ENCODE results near the gene SLC40A1. TPM values are rescaled to one million over a fixed set of nuclear protein-coding genes. Genes with fewer than 3 reads are reported as not detected.

SLC40A1 gene
- total RNA-seq, 1 donor from 2014 or later, result 48.5 TPM

DNA sequence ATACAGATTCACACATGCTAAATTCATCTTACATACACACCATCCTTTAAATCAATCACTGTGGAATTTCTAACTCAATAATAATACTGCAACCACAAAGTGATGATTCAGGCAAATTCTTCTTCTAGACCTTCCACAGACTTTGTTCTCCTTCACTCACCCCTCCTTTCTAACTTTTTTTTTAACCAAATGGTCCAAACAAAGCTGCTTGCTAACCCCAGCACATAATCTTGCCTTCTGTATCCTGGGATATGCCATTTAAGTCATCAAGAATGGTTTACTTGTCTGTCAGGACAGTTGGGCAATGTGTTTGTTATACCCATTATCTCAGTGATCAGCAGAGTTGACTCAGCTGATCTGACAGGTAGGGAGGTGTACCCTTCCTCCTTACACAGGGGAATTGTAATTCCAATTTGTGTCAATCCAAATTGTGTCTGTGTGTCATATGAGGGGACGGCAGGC, 10.0 kb downstream of the SLC40A1 start:
- DNase-seq (ENCODE audit: low spot score), result no peak

DNA sequence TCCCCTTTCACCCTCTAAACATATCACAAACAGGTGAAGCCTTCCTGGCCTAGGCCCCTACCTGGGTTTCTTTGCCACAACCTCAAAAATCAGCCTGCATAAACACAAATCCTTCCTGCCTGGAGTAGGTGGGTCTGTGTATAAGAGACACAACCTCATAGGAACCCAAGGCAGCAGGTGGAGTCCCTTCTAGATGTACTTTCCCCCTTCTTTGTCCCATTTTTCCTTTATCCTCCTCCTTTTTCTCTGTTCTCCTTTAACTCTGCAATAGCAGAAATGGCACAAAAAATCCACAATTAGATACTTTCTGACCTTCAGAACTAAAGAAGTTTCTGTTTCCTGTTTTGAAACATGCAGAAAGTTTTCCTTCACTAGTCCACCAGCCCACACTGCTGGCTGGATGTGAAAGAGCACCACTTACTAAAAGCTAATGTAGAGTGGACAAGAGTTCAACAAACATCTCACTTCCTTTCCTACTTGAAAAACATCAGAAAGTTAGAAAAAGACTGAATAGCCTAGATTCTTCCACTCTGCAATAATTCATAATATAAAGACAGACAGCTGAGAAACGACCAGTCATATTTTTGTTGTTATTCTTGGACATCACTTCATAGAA, 11.2 kb downstream of the SLC40A1 start:
- DNase-seq (ENCODE audit: low spot score), result no peak

GRCh38 chr2:189566046-189566445, 14.5 kb downstream of the SLC40A1 start:
- no peak for DNase-seq (ENCODE audit: low spot score)

GRCh38 chr2:189561371-189562038, 19.1 kb downstream of the SLC40A1 start:
- no peak for DNase-seq (ENCODE audit: low spot score)

DNA sequence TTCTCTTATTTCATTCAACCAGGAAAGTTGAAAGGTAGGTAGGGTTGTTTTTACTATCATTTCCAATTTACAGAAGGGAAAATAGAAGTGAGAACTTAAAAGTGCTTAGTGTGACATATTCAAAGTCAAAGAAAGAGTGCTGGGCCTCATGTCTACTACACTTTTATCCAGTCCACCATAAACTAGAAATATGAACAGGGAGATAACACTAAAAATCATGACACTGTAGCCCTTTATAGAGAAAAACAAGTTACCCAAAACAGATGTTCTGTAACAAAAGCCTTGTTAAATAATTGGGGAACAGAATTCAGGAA, 20.4 kb downstream of the SLC40A1 start:
- DNase-seq (ENCODE audit: low spot score), result no peak

DNA sequence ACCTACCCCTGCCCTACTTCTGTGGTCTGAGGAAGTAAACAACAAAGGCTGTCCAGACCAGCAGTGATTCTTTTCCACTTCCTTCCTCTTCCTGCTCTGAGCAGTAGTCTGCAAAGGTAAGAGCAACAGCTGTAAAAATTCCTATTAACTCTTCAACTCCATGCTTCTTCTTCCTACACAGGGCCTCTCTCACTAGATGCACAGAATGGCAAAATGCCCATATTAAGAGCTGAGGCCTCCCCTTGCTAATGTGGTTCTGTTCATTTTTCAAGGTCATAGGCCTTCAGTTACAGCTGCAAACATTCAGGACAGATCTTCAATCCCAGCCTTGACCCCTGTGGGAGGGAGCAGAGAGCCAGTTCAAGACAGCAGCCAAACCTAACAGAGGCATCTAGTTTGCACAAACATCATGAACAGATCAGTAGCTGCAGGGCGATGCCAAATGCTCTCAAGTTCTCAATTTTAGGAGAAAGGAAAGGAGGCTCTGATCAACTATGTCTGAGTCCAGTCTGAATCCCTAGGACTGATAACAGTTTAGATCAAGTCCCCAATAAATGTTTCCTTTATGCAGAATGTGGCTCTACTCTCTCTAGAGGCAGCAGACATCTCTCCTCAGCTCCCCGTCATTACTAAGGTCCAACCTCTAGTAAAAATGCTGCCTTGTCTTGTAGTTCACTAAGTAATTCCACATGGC, 20.9 kb downstream of the SLC40A1 start:
- DNase-seq (ENCODE audit: low spot score), result no peak

- no peak for DNase-seq (ENCODE audit: low spot score)
Measured at GRCh38 chr2:189558516-189559272, 21.9 kb downstream of the SLC40A1 start.

GRCh38 chr2:189557373-189557772, 23.2 kb downstream of the SLC40A1 start:
- DNase-seq (ENCODE audit: low spot score), result no peak

DNA sequence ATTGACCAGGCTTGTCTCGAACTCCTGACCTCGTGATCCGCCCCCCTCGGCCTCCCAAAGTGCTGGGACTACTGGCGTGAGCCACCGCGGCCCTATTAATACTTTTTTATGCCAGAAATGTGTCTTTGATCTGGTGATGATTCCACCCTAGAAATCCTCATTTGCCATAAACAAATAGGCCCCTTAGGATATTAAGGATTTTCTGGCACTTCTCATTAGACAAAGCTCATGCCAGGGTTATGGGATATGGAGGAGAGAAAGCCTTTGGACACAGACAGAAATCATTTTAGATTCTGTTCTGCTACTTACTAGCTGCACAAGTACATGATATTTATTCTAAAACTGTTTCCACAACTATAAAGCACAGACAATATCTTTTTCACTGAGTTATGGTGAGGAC, 24.1 kb downstream of the SLC40A1 start:
- no peak for DNase-seq (ENCODE audit: low spot score)

DNA sequence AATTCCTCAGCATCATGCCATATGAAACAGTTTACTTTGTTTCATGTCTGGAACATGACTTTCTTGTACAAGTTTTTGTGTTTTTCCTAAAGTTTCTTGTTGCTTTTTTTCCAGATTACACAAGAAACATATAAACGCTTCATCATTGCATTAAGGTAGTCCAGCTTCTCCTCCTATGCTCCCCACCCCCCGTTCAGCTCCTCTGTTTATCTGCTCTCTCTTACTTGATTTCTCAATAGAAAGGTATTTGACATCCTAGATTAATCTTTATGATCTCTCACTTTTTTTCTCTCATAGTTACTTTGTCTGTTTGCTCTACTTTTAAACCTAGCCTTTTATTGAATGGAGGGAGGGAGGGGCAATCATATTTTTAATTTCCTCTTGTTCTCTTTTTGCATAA, 25.4 kb downstream of the SLC40A1 start:
- DNase-seq (ENCODE audit: low spot score), result no peak

DNA sequence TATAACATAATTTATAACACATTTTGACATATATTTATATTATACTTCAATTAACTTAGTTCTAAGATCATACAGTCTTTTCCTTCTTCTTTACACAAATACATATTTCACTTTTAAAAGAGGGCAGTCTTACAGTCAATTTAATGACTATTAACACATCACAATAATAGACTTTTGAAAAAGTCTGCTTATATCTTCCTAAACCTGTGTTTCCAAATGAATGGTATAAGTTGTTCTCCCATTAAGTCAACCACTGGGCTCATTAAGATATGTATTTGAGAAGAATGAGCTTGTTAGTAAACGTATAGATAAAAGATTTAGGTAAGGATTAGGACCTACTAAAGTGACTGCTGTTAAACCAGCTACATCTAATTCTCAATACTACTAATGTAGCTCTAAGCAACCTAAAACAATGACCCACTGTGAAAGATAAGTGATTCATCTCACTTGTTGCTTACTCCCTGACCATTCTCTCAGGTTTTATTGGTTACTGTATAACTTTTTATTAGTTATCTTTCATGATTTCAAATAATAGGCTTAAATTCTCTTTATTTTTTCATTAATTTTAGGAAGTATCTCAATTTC, 27.0 kb downstream of the SLC40A1 start:
- no peak for DNase-seq (ENCODE audit: low spot score)

- no peak for DNase-seq (ENCODE audit: low spot score)
Measured at GRCh38 chr2:189552991-189553404, 27.6 kb downstream of the SLC40A1 start.

- no peak for DNase-seq (ENCODE audit: low spot score)
Measured at GRCh38 chr2:189552334-189552990, 28.1 kb downstream of the SLC40A1 start.

- DNase-seq (ENCODE audit: low spot score), result no peak
Measured at GRCh38 chr2:189551808-189552207, 28.8 kb downstream of the SLC40A1 start.

- no peak for DNase-seq (ENCODE audit: low spot score)
Measured at GRCh38 chr2:189549449-189549832, 31.1 kb downstream of the SLC40A1 start.

GRCh38 chr2:189548666-189549448, 31.7 kb downstream of the SLC40A1 start:
- DNase-seq (ENCODE audit: low spot score), result no peak

DNA sequence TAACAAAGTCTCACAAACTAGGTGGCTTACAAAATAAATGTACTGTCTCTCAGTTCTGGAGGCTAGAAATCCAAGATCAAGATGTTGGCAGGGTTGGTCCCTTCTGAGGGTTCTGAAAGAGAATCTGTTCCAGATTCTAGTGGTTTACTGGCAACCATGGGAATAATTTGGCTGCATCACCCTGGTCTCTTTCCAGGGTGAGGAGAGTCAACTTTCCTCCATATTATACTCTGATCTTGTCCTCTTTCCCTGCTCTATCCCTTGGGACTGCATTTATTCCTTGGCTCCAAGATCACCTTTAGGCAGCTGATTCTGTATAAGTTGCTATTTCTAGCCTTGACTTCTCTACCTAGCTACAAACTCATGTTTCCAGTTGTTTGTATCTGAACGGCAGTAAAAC, 35.2 kb downstream of the SLC40A1 start:
- no peak for DNase-seq (ENCODE audit: low spot score)

DNA sequence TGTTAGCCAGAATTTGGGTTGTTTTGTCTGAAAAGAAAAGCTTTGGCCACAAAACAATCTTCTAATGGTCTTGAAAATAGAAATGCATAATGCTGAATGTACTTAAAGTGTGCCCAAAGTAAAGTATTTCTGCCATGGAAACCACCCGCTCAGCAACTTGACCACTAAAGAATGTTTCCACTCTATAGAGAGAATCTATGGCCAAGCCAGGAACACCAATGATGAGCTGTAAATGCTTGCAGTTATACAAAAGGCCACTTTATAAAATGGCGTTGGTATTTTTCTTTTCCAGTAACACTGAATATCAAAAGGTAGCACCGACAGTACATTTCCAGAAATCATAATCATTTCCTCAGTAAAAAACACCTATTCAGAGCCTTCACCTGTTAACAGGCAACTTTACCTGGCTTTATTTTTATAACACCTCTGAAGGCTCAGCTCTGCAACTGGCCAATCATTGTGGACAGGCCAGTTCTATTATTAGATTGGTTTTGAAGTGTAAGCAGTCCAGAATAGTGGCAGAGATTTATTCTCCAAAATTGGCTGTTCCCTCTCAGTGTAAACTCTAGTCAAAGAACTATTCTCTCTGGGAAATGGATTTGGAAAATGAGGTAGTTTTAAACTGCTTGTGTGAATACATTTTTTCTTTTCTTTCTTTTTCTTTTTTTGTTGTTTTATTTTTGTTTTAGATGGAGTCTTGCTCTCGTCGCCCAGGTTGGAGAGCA, 36.1 kb downstream of the SLC40A1 start:
- DNase-seq (ENCODE audit: low spot score), result no peak

DNA sequence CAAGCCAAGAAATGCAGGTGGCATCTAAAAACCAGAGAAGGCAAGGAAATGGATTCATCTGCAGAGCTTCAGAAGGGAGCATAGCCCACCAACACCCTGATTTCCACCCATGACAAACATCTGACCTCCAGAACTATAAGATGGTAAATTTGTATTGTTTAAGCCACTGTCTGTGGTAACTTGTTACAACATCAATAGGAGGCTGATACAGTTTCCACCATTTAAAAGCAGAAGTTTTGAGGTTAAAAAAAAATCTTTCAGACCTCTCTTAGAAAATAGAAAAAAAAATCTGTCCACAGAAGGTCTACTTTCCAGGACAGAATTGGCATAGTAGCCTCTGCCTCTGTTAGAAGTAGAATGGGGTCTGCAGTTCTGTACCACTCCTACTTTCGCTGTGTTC, 37.2 kb downstream of the SLC40A1 start:
- DNase-seq (ENCODE audit: low spot score), result no peak

Data from mesenteric fat pad (tissue), 1 donor.